B cell (primary cell): ENCODE data around the gene EP400. TPM values are rescaled to one million over a fixed set of nuclear protein-coding genes. Genes with fewer than 3 reads are reported as not detected.

ENCODE experiments used
- ATAC-seq: fragments of 200-7000 bp; cut with Tn5 transposase; one replicate; pipeline ENCODE4 v1.10.0; 2021; ENCODE audit warnings: low read depth, mild to moderate bottlenecking, moderate number of reproducible peaks, moderate library complexity
- CTCF ChIA-PET: fragments of 350-600 bp; sonication (Branson Sonifier 250); formaldehyde crosslinking; loops from one replicate; lab custom pipeline; 2021; ENCODE audit warnings: antibody characterized with exemption, inconsistent platforms; lab: Charles Lee
- POLR2A ChIA-PET: fragments of 350-600 bp; sonication (Branson Sonifier 250); formaldehyde crosslinking; loops from one replicate; lab custom pipeline; 2021; ENCODE audit warnings: antibody characterized with exemption; lab: Charles Lee
- DNase-seq: peaks from one replicate; pipeline ENCODE4 v3.0.0; 2013
- H2AFZ ChIP-seq: 2 replicates; pipeline ENCODE4 v1.6.1; 2012; ENCODE audit warnings: mild to moderate bottlenecking, low read depth, low read length; ENCODE audit not compliant: insufficient read depth, poor library complexity, severe bottlenecking
- H3K27ac ChIP-seq, 2 donors: 1 replicate in 1 of 2; 2 replicates in 1 of 2; pipeline ENCODE4 v1.5.1; 2012 to 2013; ENCODE audit warnings: low read length in 2 of 2, mild to moderate bottlenecking in 2 of 2, moderate library complexity in 1 of 2
- H3K27me3 ChIP-seq, 4 experiments: fragments of 200-600 bp in 1 of 4; sonication (generic) in 1 of 4; replicated peaks in 1 of 4; 1 replicate in 2 of 4; 2 replicates in 2 of 4; pipeline versions ENCODE4 v1.6.1 to v1.7.0; 2013 to 2016; ENCODE audit warnings: low read length in 3 of 4, mild to moderate bottlenecking in 2 of 4, mixed read lengths in 1 of 4, moderate library complexity in 1 of 4; ENCODE audit not compliant: insufficient read depth in 4 of 4, control insufficient read depth in 3 of 4; ENCODE audit errors: control extremely low read depth in 1 of 4
- H3K36me3 ChIP-seq, 2 experiments: replicated peaks in 1 of 2; 1 replicate in 1 of 2; 2 replicates in 1 of 2; pipeline versions ENCODE4 v1.6.1 to v1.7.1; 2013; ENCODE audit warnings: low read length in 1 of 2; ENCODE audit not compliant: insufficient read depth in 2 of 2, control insufficient read depth in 1 of 2; ENCODE audit errors: control extremely low read depth in 1 of 2, extremely low read depth in 1 of 2
- H3K4me1 ChIP-seq, 2 donors: fragments of 200-600 bp in 1 of 2; sonication (generic) in 1 of 2; 1 replicate in 1 of 2; 2 replicates in 1 of 2; pipeline versions ENCODE4 v1.5.1 to v1.6.1; 2013 to 2017; ENCODE audit warnings: low read length in 2 of 2; ENCODE audit not compliant: control insufficient read depth in 2 of 2, insufficient read depth in 2 of 2
- H3K4me2 ChIP-seq: replicated peaks from 2 replicates; pipeline ENCODE3; 2012; ENCODE audit warnings: mild to moderate bottlenecking, low read depth, low read length; ENCODE audit not compliant: poor library complexity, severe bottlenecking
- H3K4me3 ChIP-seq, 5 experiments: fragments of 200-600 bp in 1 of 5; sonication (generic) in 1 of 5; 1 replicate in 3 of 5; 2 replicates in 2 of 5; pipeline versions ENCODE4 v1.5.1 to v1.7.0; 2011 to 2016; ENCODE audit warnings: low read length in 4 of 5, mild to moderate bottlenecking in 4 of 5, low read depth in 2 of 5, control low read depth in 1 of 5, moderate library complexity in 1 of 5; ENCODE audit not compliant: insufficient read depth in 1 of 5; ENCODE audit errors: control extremely low read depth in 1 of 5, extremely low read depth in 1 of 5
- H3K79me2 ChIP-seq: fragments of 200-600 bp; sonication (generic); one replicate; pipeline ENCODE4 v1.6.0; 2016; ENCODE audit warnings: low read length; ENCODE audit not compliant: control insufficient read depth, insufficient read depth
- H3K9ac ChIP-seq: fragments of 200-600 bp; sonication (generic); 2 replicates; pipeline ENCODE4 v1.6.1; 2017; ENCODE audit warnings: mild to moderate bottlenecking, low read length, moderate library complexity
- H3K9me3 ChIP-seq, 3 donors: one replicate each; pipeline versions ENCODE4 v1.6.1 to v1.7.1; 2013; ENCODE audit warnings: low read length in 2 of 3; ENCODE audit not compliant: control insufficient read depth in 2 of 3, insufficient read depth in 1 of 3; ENCODE audit errors: control extremely low read depth in 1 of 3
- H4K20me1 ChIP-seq: 2 replicates; pipeline ENCODE4 v1.6.0; 2012; ENCODE audit warnings: mild to moderate bottlenecking, low read length; ENCODE audit not compliant: insufficient read depth, control insufficient read depth, poor library complexity, severe bottlenecking
- H3K27ac Mint-ChIP-seq: one replicate; pipeline ENCODE4 v1.8.0; 2021; ENCODE audit warnings: mixed read lengths
- H3K27me3 Mint-ChIP-seq: one replicate; pipeline ENCODE4 v1.8.0; 2021; ENCODE audit warnings: mixed read lengths
- H3K4me1 Mint-ChIP-seq: one replicate; pipeline ENCODE4 v1.8.0; 2021; ENCODE audit warnings: mixed read lengths
- H3K4me3 Mint-ChIP-seq: one replicate; pipeline ENCODE4 v1.8.0; 2021; ENCODE audit warnings: mixed read lengths
- H3K9me3 Mint-ChIP-seq: one replicate; pipeline ENCODE4 v1.8.0; 2022; ENCODE audit warnings: mixed read lengths; ENCODE audit not compliant: insufficient read depth
- EZH2 ChIP-seq: IDR thresholded peaks from 2 replicates; pipeline ENCODE4 v1.6.1; 2012; ENCODE audit warnings: borderline replicate concordance, low read depth, mild to moderate bottlenecking, moderate library complexity, low read length; ENCODE audit not compliant: insufficient read depth, poor library complexity, severe bottlenecking
- WGBS: methylation state at CpG from one replicate; pipeline ENCODE4 v1.1.5; 2013; ENCODE audit warnings: missing lambda C conversion rate; ENCODE audit not compliant: insufficient coverage; 5-methylcytosine and 5-hydroxymethylcytosine counted together
- intact Hi-C: fragments of 100-400 bp; cut with micrococcal nuclease; formaldehyde crosslinking; loops from one replicate; pipeline ENCODE4 v1.10.0; 2022
- polyA plus RNA-seq: library from polyadenylated mRNA; depleted of rRNA; stranded (reverse); fragments of >200 nt; gene quantifications from 2 replicates; pipeline ENCODE4 v1.2.3, GENCODE V29; 2012
- total RNA-seq, 2 donors: library from RNA; stranded (reverse); fragments of 120-200 nt in 1 of 2; gene quantifications; 1 replicate in 1 of 2; 2 replicates in 1 of 2; pipeline versions ENCODE4 v1.2.3 to v1.2.4, GENCODE V29; 2013 to 2022
- TF ChIP-seq, protein P1 (sequence below): fragments of 200-600 bp; IDR thresholded peaks from one replicate; pipeline ENCODE4 v1.8.0; 2022; ENCODE audit warnings: antibody characterized with exemption, mild to moderate bottlenecking

The EP400 gene
- total and polyA plus RNA-seq, 2 donors (not counting 1 experiment from before 2014, with no cell fraction given), result 17.3 to 82.2 TPM

DNA sequence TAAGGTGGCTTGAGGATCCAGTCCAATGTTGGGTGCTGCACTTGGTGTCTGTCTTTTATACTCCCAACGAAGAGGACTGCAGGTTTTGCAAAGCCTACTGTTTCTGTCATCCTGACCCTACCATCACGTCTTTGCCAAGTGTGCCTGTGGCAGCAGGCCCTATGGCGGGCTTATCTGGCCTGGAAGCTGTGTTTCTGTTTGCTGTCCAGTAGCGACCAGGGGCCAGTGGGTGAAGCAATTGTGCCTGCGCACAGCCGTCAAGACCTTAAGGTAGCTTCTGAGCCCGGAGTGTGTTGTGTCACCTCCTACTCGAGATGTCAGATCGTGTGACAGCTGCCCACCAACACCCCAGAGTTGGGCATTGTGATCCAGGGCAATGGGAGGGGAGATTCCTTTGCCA is 131.7 kb downstream of the EP400 start:
- H3K4me1 Mint-ChIP-seq, result peaks cover 23% of the 10 kb centered on the region
- H3K27me3 Mint-ChIP-seq, result no peaks in the 10 kb centered on the region
- no peaks in the 10 kb centered on the region for H4K20me1 ChIP-seq
- no peak for ATAC-seq
- H3K27me3 ChIP-seq, result no peaks in the 10 kb centered on the region
- H3K27ac ChIP-seq, result no peak overlapping the region
- no peak overlapping the region for H3K4me2 ChIP-seq
- CTCF ChIA-PET, result interaction anchor here (1.5 kb wide), 1 partner anchor 10 kb away, joined by 4 read pairs; no protein-coding TSS in a partner anchor
- TF ChIP-seq EZH2, result no peak
- TF ChIP-seq, protein P1, sequence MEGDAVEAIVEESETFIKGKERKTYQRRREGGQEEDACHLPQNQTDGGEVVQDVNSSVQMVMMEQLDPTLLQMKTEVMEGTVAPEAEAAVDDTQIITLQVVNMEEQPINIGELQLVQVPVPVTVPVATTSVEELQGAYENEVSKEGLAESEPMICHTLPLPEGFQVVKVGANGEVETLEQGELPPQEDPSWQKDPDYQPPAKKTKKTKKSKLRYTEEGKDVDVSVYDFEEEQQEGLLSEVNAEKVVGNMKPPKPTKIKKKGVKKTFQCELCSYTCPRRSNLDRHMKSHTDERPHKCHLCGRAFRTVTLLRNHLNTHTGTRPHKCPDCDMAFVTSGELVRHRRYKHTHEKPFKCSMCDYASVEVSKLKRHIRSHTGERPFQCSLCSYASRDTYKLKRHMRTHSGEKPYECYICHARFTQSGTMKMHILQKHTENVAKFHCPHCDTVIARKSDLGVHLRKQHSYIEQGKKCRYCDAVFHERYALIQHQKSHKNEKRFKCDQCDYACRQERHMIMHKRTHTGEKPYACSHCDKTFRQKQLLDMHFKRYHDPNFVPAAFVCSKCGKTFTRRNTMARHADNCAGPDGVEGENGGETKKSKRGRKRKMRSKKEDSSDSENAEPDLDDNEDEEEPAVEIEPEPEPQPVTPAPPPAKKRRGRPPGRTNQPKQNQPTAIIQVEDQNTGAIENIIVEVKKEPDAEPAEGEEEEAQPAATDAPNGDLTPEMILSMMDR, result no peak
- peaks cover 29% of the 10 kb centered on the region for H3K79me2 ChIP-seq
- intact Hi-C loops, result loop anchor here (5.0 to 10.0 kb wide), 3 partner anchors 184 to 1207 kb away; partner anchors contain the start of genes GOLGA3 and RAN
- H3K9me3 ChIP-seq, result no peaks in the 10 kb centered on the region
- no peak overlapping the region for H2AFZ ChIP-seq
- WGBS, result 97% methylated on average over 6 of the region's 9 CpGs
- H3K9me3 Mint-ChIP-seq, result no peaks in the 10 kb centered on the region
- no peak overlapping the region for H3K4me3 Mint-ChIP-seq
- peaks cover 3 to 24% of the 10 kb centered on the region in 2 experiments for H3K36me3 ChIP-seq
- no peak overlapping the region for H3K4me3 ChIP-seq
- no peak overlapping the region for H3K9ac ChIP-seq
- H3K4me1 ChIP-seq, result peaks cover 15 to 16% of the 10 kb centered on the region in 2 donors
- POLR2A ChIA-PET, result no interaction called here
- H3K27ac Mint-ChIP-seq, result no peak overlapping the region
- no peak for DNase-seq

DNA sequence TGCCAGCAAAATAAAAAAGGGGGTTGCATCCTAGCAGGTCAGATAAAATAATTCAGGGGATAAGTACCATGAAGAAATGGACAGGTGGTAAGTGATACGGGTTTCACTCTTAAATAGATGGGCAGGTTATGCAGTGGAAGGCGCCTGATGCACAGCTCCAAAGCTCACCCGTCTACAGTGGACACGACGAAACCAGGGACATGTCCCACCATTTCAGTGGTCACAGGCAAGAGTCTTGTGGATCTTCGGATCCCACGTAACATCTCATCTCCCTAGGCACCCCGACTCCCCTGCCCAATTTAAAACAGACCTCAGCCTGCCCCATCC is 133.8 kb downstream of the EP400 start:
- WGBS, result 21% methylated on average over 8 of the region's 8 CpGs
- Histone ChIP-seq H3K27ac (no peak overlapping the region), H3K4me2 (peak overlapping the region; percentile 84), H3K9ac (peak overlapping the region; percentile 83), H2AFZ (peak overlapping the region; percentile 65), H3K36me3 (peaks cover 2% of the 10 kb centered on the region in 2 experiments), H3K9me3 (no peaks in the 10 kb centered on the region), H3K27me3 (no peaks in the 10 kb centered on the region), H3K4me3 (peak overlapping the region; percentile 30 to 81 (median 71)), H3K4me1 (peaks cover 15 to 20% of the 10 kb centered on the region in 2 donors), H4K20me1 (no peaks in the 10 kb centered on the region), H3K79me2 (peaks cover 14% of the 10 kb centered on the region)
- no peak for TF ChIP-seq EZH2
- TF ChIP-seq, protein P1, result no peak
- DNase-seq (no peak), ATAC-seq (no peak)
- peaks cover 30% of the 10 kb centered on the region for H3K4me1 Mint-ChIP-seq
- H3K4me3 Mint-ChIP-seq, result peak overlapping the region; percentile 92
- H3K27me3 Mint-ChIP-seq, result no peaks in the 10 kb centered on the region
- H3K27ac Mint-ChIP-seq, result peak overlapping the region; percentile 85
- no peaks in the 10 kb centered on the region for H3K9me3 Mint-ChIP-seq
- intact Hi-C loops, result loop anchor here (5.0 to 10.0 kb wide), 3 partner anchors 186 to 1209 kb away; partner anchors contain the start of genes GOLGA3 and RAN
- CTCF ChIA-PET, result no interaction called here
- POLR2A ChIA-PET, result interaction anchor here (1.2 kb wide), 1 partner anchor 12 kb away, joined by 8 read pairs; no protein-coding TSS in a partner anchor
